ENCODE results near the gene APBA1.

The APBA1 gene

DNA sequence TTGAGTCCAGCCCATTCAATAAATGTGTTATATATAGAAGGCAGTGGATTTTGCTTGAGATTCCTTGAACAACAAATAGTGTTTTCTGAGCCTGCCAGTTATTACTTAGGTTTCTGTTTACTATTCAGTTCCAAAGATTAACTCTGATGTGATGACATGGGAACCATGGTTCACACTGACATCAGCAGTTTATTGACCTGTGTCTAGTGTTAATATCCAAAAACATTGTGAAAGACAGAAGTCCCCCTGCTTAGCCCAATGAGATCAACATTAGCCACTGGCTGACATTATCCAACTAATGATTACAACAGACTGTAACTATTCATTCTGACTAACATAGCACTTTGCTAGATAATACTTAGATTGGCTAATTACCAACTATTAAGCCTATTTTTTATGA is 14.9 kb downstream of the APBA1 start:
- no peak for DNase-seq (ENCODE audit: low read depth in 2 of 2)

GRCh38 chr9:69655065-69655464 is 17.1 kb downstream of the APBA1 start:
- DNase-seq (ENCODE audit: low read depth in 2 of 2): no peak

DNA sequence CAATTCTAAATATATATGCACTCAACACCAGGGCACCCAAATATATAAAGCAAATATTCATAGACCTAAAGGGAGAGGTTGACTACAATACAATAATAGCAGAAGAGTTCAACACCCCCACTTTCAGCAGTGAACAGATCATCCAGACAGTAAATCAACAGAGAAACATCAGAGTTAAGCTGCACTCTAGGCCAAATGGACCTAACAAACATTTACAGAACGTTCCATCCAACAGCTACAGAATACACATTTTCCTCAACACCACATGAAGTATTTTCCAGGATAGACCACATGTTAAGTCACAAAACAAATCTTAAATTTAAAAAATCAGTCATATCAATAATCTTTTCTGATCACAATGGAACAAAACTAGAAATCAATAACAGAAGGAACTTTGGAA is 18.9 kb downstream of the APBA1 start:
- no peak for DNase-seq (ENCODE audit: low read depth in 2 of 2)

GRCh38 chr9:69649566-69650250 is 22.5 kb downstream of the APBA1 start:
- no peak for DNase-seq (ENCODE audit: low read depth in 2 of 2)

- DNase-seq (ENCODE audit: low read depth in 2 of 2): no peak
These were observed 24.4 kb downstream of the APBA1 start for GRCh38 chr9:69647804-69648203.

- DNase-seq (ENCODE audit: low read depth in 2 of 2): no peak
These were observed 25.4 kb downstream of the APBA1 start for GRCh38 chr9:69646810-69647209.

- DNase-seq (ENCODE audit: low read depth in 2 of 2): no peak
These were observed 26.7 kb downstream of the APBA1 start for GRCh38 chr9:69645488-69645887.

DNA sequence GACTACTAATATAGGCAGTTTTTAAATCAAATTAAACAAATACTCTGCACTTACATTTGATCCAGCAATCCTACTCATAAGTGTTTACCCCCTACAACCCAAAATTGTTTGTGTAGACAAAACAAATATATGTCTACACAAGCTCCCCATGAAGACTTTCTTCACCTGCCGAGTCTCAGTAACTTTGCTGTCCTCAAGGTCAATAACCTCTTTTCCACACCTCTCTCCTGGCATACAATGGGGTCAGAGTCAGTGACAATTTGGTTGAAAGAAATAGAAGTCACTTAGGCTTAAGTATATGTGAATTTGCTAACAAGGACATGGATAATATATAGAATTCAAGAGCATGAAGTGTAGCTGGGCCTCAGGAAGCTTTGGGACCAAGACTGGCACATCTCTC is 29.1 kb downstream of the APBA1 start:
- DNase-seq (ENCODE audit: low read depth in 2 of 2): no peak

- no peak for DNase-seq (ENCODE audit: low read depth in 2 of 2)
These were observed 34.4 kb downstream of the APBA1 start for GRCh38 chr9:69637817-69638200.

DNA sequence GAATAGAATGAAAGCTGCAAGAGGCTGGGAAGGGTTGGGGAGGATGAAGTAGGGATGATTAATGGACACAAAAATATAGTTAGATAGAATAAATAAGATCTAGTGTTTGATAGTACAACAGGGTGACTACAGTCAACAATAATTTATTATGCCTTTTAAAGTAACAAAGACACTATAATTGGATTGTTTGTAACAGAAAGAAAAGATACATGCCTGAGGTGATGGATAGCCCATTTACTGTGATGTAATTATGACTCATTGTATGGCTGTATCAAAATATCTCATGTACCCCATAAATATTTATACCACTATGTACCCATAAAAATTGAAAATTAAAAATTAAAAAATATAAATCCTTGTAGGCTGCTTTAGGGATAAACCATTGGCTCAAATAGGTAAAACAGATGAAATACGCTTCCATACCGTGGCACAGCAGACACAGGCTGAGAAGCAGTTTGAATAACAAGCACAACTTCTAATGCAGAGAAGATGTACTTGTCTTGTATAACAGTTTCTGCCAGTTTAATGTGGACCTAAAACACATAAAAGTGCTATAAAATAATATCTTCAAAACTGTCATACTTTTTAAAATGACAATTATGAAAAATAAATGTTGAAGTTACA is 34.9 kb downstream of the APBA1 start:
- DNase-seq (ENCODE audit: low read depth in 2 of 2): no peak

GRCh38 chr9:69633716-69634115 is 38.5 kb downstream of the APBA1 start:
- no peak for DNase-seq (ENCODE audit: low read depth in 2 of 2)

- DNase-seq (ENCODE audit: low read depth in 2 of 2): no peak
These were observed 39.4 kb downstream of the APBA1 start for GRCh38 chr9:69632768-69633167.

DNA sequence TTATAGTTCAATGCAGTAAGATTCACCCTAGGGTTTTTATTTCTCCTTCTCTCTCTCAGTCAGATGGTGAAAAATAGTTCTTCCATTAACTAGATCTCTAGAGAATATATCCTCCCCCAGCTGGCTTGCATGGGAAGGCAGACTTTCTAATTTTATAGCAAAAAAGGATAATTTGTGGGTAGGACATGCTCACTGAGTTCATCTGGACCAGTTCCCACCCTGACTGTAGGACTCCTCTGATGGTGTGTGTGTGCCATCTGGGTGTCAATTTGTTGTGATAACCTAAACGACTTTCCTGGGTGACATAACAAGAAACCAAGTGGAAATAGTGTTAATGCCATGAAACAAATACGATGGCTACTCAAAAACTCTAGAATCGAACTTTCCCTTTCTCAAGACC is 44.9 kb downstream of the APBA1 start:
- no peak for DNase-seq (ENCODE audit: low read depth in 2 of 2)

DNA sequence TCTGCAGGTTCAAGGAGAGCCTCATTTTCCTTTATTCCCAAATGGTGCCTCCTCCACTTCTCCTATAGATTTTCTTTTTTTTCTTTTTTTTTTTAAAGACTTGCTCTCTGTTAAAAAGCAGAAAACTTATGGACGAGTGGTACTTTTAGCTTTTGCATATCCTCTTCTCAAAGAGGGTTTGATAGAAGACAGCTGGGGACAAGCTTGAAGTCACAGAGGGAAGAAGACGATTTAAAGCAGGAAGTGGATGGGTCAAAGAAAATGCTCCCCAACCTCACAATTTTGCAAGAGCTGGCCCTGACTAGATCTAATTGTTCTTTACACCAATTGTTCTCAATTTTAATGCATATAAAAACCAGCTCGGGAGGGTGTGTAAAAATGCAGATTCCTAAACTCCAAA is 48.9 kb downstream of the APBA1 start:
- DNase-seq (ENCODE audit: low read depth in 2 of 2): no peak

- no peak for DNase-seq (ENCODE audit: low read depth in 2 of 2)
These were observed 49.5 kb downstream of the APBA1 start for GRCh38 chr9:69622676-69623075.

- no peak for DNase-seq (ENCODE audit: low read depth in 2 of 2)
These were observed 50.3 kb downstream of the APBA1 start for GRCh38 chr9:69621730-69622460.

DNA sequence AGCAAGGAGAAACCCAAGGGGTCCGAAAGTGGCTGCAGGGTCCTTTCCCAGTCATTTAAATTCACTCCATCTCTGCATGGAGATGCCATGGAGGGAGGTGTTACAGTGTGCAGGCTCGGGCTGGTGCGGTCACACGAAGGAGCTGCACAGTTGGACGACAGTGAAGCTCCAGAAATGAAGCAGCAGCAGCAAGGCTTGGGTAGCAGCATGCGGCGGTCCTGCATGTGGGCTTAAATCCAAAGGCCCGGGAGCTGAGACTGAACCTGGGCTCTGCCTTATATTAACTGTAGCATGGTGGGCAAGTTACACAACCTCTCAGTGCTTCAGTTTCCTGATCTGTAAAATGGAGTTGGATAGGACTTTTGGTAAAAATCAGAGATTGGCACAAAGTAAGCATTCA is 51.4 kb downstream of the APBA1 start:
- no peak for DNase-seq (ENCODE audit: low read depth in 2 of 2)

GRCh38 chr9:69619233-69619632 is 52.9 kb downstream of the APBA1 start:
- no peak for DNase-seq (ENCODE audit: low read depth in 2 of 2)

DNA sequence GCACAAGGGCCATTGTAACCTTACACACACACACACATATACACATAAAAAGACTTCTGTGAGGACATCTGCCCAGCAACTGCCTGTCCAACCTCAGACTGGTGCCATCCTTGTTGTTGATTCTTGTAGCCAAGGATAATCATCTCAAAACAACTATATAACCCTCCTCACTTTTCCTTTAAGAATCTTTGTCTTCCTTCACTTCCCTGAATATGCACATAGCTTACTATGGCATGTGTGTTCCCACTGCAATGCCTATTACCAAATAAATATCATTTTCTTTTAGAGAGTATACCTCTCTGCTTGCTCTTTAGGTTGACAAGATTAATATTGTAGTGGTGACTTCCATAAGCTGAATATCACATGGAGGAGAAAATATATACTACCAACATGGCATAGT is 55.2 kb downstream of the APBA1 start:
- no peak for DNase-seq (ENCODE audit: low read depth in 2 of 2)

DNA sequence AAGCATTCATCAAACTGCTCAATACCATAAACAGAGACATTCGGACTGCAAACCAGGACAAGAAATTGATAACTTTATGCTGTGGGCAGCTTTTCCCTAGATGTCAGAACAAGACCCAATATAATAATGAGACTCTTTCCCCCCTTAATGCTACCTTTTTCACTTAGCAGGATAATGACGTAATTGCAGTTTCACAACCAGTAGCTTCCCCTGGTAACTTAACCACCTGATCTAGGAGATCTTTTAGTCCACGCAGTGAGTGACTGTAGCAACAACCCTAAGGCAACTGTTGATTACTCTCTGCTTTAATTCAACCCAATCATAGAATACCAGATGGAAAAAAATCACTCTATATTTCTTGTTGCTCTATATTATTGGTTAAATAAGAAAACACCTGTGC is 56.3 kb downstream of the APBA1 start:
- DNase-seq (ENCODE audit: low read depth in 2 of 2): no peak

DNA sequence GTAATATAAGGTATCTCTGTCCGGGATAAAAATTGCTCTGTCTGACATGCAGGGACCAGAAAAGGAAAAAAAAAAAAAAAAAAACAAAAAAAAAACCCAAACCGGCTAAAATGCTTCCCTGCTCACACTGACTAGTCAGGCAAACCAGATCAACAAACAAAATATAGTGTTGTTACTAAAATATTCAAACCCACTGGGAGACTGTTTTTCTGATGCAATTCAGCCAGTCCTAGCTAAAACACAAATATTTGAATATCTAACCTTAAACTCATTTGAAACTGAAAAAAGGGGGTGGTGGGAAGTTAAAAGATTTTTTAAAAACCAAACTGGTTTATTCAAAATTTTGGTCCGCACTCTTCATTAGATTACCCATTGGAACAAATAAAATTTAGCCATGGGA is 61.0 kb downstream of the APBA1 start:
- no peak for DNase-seq (ENCODE audit: low read depth in 2 of 2)

- no peak for DNase-seq (ENCODE audit: low read depth in 2 of 2)
These were observed 63.0 kb downstream of the APBA1 start for GRCh38 chr9:69609156-69609555.

DNA sequence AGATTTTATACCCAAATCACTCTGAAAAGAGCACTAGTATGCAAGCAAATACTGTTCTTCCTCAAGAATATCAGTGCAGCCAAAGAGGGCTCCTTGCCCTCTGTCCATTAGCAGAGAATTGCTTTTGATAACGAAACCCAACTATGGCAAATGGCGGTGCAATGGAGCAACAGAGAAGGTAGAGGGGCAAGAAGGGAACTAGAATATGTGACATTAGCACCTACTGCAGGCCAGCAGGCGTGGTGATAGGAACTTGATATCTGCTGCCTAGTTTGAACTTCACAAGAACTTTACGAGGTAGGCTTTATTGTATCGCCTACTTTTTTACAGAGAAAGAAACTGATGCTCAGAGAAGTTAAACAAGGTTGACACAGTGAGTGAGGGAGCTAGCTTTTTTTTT is 66.1 kb downstream of the APBA1 start:
- no peak for DNase-seq (ENCODE audit: low read depth in 2 of 2)

Data from activated CD8-positive, alpha-beta memory T cell treated with anti-CD3 and anti-CD28 coated beads for 4 hours (primary cell).